SK-N-SH (cell line): ENCODE results near the gene ERC2. TPM values are rescaled to one million over a fixed set of nuclear protein-coding genes. Genes with fewer than 3 reads are reported as not detected.

ENCODE experiments used
- CTCF ChIA-PET: fragments of 300-600, 350-600 bp; formaldehyde crosslinking; extraction: SDS; loops from one replicate; lab custom pipeline; 2021; lab: Yijun Ruan, JAX
- POLR2A ChIA-PET: fragments of 350-600 bp; sonication (Branson Sonifier 250); formaldehyde crosslinking; extraction: SDS; loops from one replicate; lab custom pipeline; 2020; ENCODE audit warnings: antibody characterized with exemption, inconsistent platforms; lab: Yijun Ruan, JAX
- DNase-seq: peaks from one replicate; pipeline ENCODE4 v3.0.0; 2012
- H2AFZ ChIP-seq: fragments of 200-600 bp; sonication (generic); 2 replicates; pipeline ENCODE4 v1.8.1; 2016; ENCODE audit warnings: antibody characterized with exemption, mild to moderate bottlenecking, low read depth
- H3F3A ChIP-seq: fragments of 200-600 bp; sonication (generic); replicated peaks from 2 replicates; pipeline ENCODE3; 2016; ENCODE audit warnings: antibody characterized with exemption, mild to moderate bottlenecking; ENCODE audit not compliant: insufficient read depth
- H3K27ac ChIP-seq, 2 experiments: fragments of 200-500 bp in 1 of 2; fragments of 200-600 bp in 1 of 2; sonication (Bioruptor generic) in 1 of 2; sonication (generic), shearing (Covaris generic) in 1 of 2; 2 replicates each; pipeline versions ENCODE4 v1.5.1 to v1.6.1; 2014 to 2016; ENCODE audit warnings: low read depth in 2 of 2, inconsistent platforms in 1 of 2, low read length in 1 of 2, mild to moderate bottlenecking in 1 of 2, mixed read lengths in 1 of 2
- H3K27me3 ChIP-seq: fragments of 200-600 bp; sonication (generic), shearing (Covaris generic); 2 replicates; pipeline ENCODE4 v1.6.1; 2016; ENCODE audit warnings: mixed run types; ENCODE audit not compliant: insufficient read depth
- H3K36me3 ChIP-seq, 2 experiments: fragments of 200-500 bp in 1 of 2; fragments of 200-600 bp in 1 of 2; sonication (Bioruptor generic) in 1 of 2; sonication (generic) in 1 of 2; replicated peaks in 1 of 2; 2 replicates each; pipeline versions ENCODE3 to v1.5.1; 2014 to 2016; ENCODE audit warnings: low read length in 1 of 2, mild to moderate bottlenecking in 1 of 2; ENCODE audit not compliant: insufficient read depth in 2 of 2, control insufficient read depth in 1 of 2
- H3K4me1 ChIP-seq, 2 experiments: fragments of 200-500 bp in 1 of 2; fragments of 200-600 bp in 1 of 2; sonication (Bioruptor generic) in 1 of 2; sonication (generic), shearing (Covaris generic) in 1 of 2; 2 replicates each; pipeline versions ENCODE4 v1.5.1 to v1.6.1; 2014 to 2016; ENCODE audit warnings: low read depth in 1 of 2, low read length in 1 of 2, mixed run types in 1 of 2; ENCODE audit not compliant: insufficient read depth in 2 of 2, control insufficient read depth in 1 of 2
- H3K4me2 ChIP-seq: fragments of 200-600 bp; sonication (generic), shearing (Covaris generic); 2 replicates; pipeline ENCODE4 v1.6.1; 2017; ENCODE audit warnings: mixed run types
- H3K4me3 ChIP-seq, 2 experiments: fragments of 200-500 bp in 1 of 2; fragments of 200-600 bp in 1 of 2; sonication (Bioruptor generic) in 1 of 2; sonication (generic), shearing (Covaris generic) in 1 of 2; 2 replicates each; pipeline versions ENCODE4 v1.5.1 to v1.8.1; 2014 to 2016; ENCODE audit warnings: low read depth in 2 of 2, inconsistent platforms in 1 of 2, low read length in 1 of 2, mild to moderate bottlenecking in 1 of 2, mixed read lengths in 1 of 2, moderate library complexity in 1 of 2
- H3K79me2 ChIP-seq: fragments of 200-600 bp; sonication (generic); 2 replicates; pipeline ENCODE4 v1.8.1; 2017; ENCODE audit warnings: mild to moderate bottlenecking; ENCODE audit not compliant: insufficient read depth
- H3K9ac ChIP-seq: fragments of 200-600 bp; sonication (generic); 2 replicates; pipeline ENCODE4 v1.6.1; 2017; ENCODE audit warnings: mixed run types
- H3K9me2 ChIP-seq: fragments of 200-600 bp; sonication (generic); 2 replicates; pipeline ENCODE4 v1.6.1; 2017; ENCODE audit warnings: mixed run types
- H3K9me3 ChIP-seq: fragments of 200-600 bp; sonication (generic); 2 replicates; pipeline ENCODE4 v1.6.1; 2017; ENCODE audit warnings: mixed run types, mild to moderate bottlenecking, moderate library complexity
- H4K20me1 ChIP-seq: fragments of 200-600 bp; sonication (generic); 2 replicates; pipeline ENCODE4 v1.6.1; 2017; ENCODE audit warnings: mild to moderate bottlenecking, mixed run types; ENCODE audit not compliant: insufficient read depth
- EP300 ChIP-seq, 2 experiments: IDR thresholded peaks; 2 replicates each; pipeline versions ENCODE4 v1.4.0 to v1.6.1; 2012; ENCODE audit warnings: borderline replicate concordance in 1 of 2, low read depth in 1 of 2, low read length in 1 of 2
- EZH2phosphoT487 ChIP-seq: fragments of 200-600 bp; sonication (generic); IDR thresholded peaks from 2 replicates; pipeline ENCODE4 v1.6.1; 2017; ENCODE audit warnings: low read depth, mixed run types, mild to moderate bottlenecking, antibody characterized with exemption, moderate library complexity, borderline replicate concordance
- FOXJ3 ChIP-seq: sonication (generic); formaldehyde crosslinking; IDR thresholded peaks from 2 replicates; pipeline ENCODE4 v1.5.1; 2020; ENCODE audit warnings: mild to moderate bottlenecking, missing genetic modification reagents
- FOXM1 ChIP-seq: IDR thresholded peaks from 2 replicates; pipeline ENCODE4 v1.4.0; 2012; ENCODE audit warnings: low read depth, mild to moderate bottlenecking
- IRF3 ChIP-seq: fragments of 150-350 bp; IDR thresholded peaks from 2 replicates; pipeline ENCODE4 v1.6.1; 2016; ENCODE audit warnings: mild to moderate bottlenecking, low read depth, low read length
- MXI1 ChIP-seq: IDR thresholded peaks from 2 replicates; pipeline ENCODE4 v1.6.1; 2012; ENCODE audit warnings: mild to moderate bottlenecking, low read depth, low read length, improper control_type of control experiment
- PBX3 ChIP-seq: IDR thresholded peaks from 2 replicates; pipeline ENCODE4; 2012
- POLR2AphosphoS5 ChIP-seq: IDR thresholded peaks from 2 replicates; pipeline ENCODE4 v1.6.1; 2012; ENCODE audit warnings: low read depth, low read length
- RAD21 ChIP-seq: IDR thresholded peaks from 2 replicates; pipeline ENCODE4 v1.6.1; 2012; ENCODE audit warnings: mild to moderate bottlenecking, low read length
- RCOR1 ChIP-seq: fragments of 150-350 bp; IDR thresholded peaks from 2 replicates; pipeline ENCODE4 v1.6.1; 2017; ENCODE audit warnings: antibody characterized with exemption, low read length
- RFX5 ChIP-seq: IDR thresholded peaks from 2 replicates; pipeline ENCODE4 v1.6.1; 2012; ENCODE audit warnings: mild to moderate bottlenecking, improper control_type of control experiment, low read length
- RXRA ChIP-seq: IDR thresholded peaks from 2 replicates; pipeline ENCODE4 v1.4.0; 2012; ENCODE audit warnings: low read depth, mild to moderate bottlenecking, borderline replicate concordance
- SMC3 ChIP-seq: IDR thresholded peaks from 2 replicates; pipeline ENCODE4 v1.6.1; 2012; ENCODE audit warnings: low read depth, low read length, improper control_type of control experiment
- TAF1 ChIP-seq: IDR thresholded peaks from 2 replicates; pipeline ENCODE4 v1.6.1; 2012; ENCODE audit warnings: low read depth, mild to moderate bottlenecking, low read length, moderate library complexity, borderline replicate concordance
- TEAD4 ChIP-seq: IDR thresholded peaks from 2 replicates; pipeline ENCODE4 v1.4.0; 2012; ENCODE audit warnings: mild to moderate bottlenecking, borderline replicate concordance; ENCODE audit not compliant: insufficient read depth
- YY1 ChIP-seq: IDR thresholded peaks from 2 replicates; pipeline ENCODE4 v1.4.0; 2012; ENCODE audit warnings: low read depth, mild to moderate bottlenecking
- WGBS: methylation state at CpG from one replicate; pipeline ENCODE4 v1.1.6; 2017; ENCODE audit warnings: low lambda C conversion rate; 5-methylcytosine and 5-hydroxymethylcytosine counted together
- polyA plus RNA-seq, 3 experiments: library from polyadenylated mRNA; depleted of rRNA; stranded (reverse); fragments of >200 nt; gene quantifications; 2 replicates each; pipeline ENCODE4 v1.2.3, GENCODE V29; 2012
- TF ChIP-seq, protein P1 (sequence below): IDR thresholded peaks from 2 replicates; pipeline ENCODE4 v1.4.0; 2012; ENCODE audit warnings: low read depth
- TF ChIP-seq, protein P2 (sequence below): fragments of 200-600 bp; sonication (generic); IDR thresholded peaks from 2 replicates; pipeline ENCODE4 v1.6.1; 2017; ENCODE audit warnings: antibody characterized with exemption, mild to moderate bottlenecking, moderate library complexity
- TF ChIP-seq, protein P3 (sequence below): IDR thresholded peaks from 2 replicates; pipeline ENCODE4 v1.4.0; 2012; ENCODE audit warnings: low read depth, borderline replicate concordance

ERC2 gene
- polyA plus RNA-seq, 1 of the 3 experiments (the other 2 are of a cell fraction), result 1.6 TPM

GRCh38 chr3:55567121-55567520, 901.1 kb downstream of the ERC2 start:
- no peak for TF ChIP-seq FOXJ3 (CRISPR knock-in tag)
- no peak for TF ChIP-seq EZH2phosphoT487
- TF ChIP-seq RXRA, result no peak
- TF ChIP-seq SMC3, result no peak
- TF ChIP-seq YY1, result no peak
- no peak for TF ChIP-seq MXI1
- no peak for TF ChIP-seq PBX3
- TF ChIP-seq EP300 (IDR thresholded peaks at IDR 0.05; ENCODE audit: borderline replicate concordance in 1 of 2, low read depth in 1 of 2, low read length in 1 of 2), result no peak
- H3K9me3 ChIP-seq, result no peaks in the 10 kb centered on the region
- no peaks in the 10 kb centered on the region for H3K36me3 ChIP-seq
- no peaks in the 10 kb centered on the region for H3F3A ChIP-seq
- H3K9me2 ChIP-seq, result no peaks in the 10 kb centered on the region
- no peak overlapping the region for H3K27ac ChIP-seq
- H3K4me3 ChIP-seq, result no peak overlapping the region
- no peak overlapping the region for H3K9ac ChIP-seq
- no peak overlapping the region for H3K4me2 ChIP-seq
- no peak overlapping the region for H2AFZ ChIP-seq
- H3K27me3 ChIP-seq, result no peaks in the 10 kb centered on the region
- ChIA-PET CTCF (no interaction called here), POLR2A (no interaction called here)
- no peaks in the 10 kb centered on the region for H3K79me2 ChIP-seq
- WGBS, result 95% methylated on average over 1 of the region's 1 CpG
- H4K20me1 ChIP-seq, result no peaks in the 10 kb centered on the region
- no peaks in the 10 kb centered on the region; a peak in 1 of 4 replicates for H3K4me1 ChIP-seq
- DNase-seq, result no peak

DNA sequence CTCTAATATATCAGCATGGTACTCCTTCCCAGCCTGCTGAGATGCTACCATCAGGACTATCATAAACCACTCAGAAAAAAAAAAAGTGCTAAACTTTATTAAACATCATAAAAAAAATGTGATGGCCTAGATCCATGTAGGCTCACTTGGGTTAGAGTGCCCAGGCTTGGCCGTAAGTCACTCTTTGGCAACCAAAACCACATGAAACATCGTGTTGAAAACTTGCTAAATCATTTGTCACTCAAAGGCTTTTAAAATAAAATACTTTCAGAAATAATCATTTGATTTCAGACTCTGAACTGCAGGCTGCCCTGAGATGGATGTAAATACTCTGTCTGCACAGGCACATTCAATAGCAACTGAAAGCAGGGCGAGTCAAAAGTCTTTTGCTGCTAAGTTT, 902.7 kb downstream of the ERC2 start:
- no peaks in the 10 kb centered on the region for H4K20me1 ChIP-seq
- H3K36me3 ChIP-seq, result no peaks in the 10 kb centered on the region
- CTCF ChIA-PET, result no interaction called here
- DNase-seq, result no peak
- 71% methylated on average over 3 of the region's 3 CpGs for WGBS
- no peaks in the 10 kb centered on the region for H3K27me3 ChIP-seq
- no peaks in the 10 kb centered on the region; a peak in 1 of 4 replicates for H3K4me1 ChIP-seq
- no peak overlapping the region for H2AFZ ChIP-seq
- H3F3A ChIP-seq, result no peaks in the 10 kb centered on the region
- TF ChIP-seq YY1 (no peak), EZH2phosphoT487 (no peak), RAD21 (no peak), EP300 (IDR thresholded peaks at IDR 0.05; ENCODE audit: borderline replicate concordance in 1 of 2, low read depth in 1 of 2, low read length in 1 of 2) (no peak), MXI1 (no peak), RXRA (no peak), FOXM1 (no peak), RFX5 (no peak), SMC3 (no peak), RCOR1 (no peak), IRF3 (no peak), TAF1 (no peak), TEAD4 (no peak), POLR2AphosphoS5 (no peak)
- TF ChIP-seq, protein P1, sequence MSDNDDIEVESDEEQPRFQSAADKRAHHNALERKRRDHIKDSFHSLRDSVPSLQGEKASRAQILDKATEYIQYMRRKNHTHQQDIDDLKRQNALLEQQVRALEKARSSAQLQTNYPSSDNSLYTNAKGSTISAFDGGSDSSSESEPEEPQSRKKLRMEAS, result no peak
- TF ChIP-seq, protein P2, sequence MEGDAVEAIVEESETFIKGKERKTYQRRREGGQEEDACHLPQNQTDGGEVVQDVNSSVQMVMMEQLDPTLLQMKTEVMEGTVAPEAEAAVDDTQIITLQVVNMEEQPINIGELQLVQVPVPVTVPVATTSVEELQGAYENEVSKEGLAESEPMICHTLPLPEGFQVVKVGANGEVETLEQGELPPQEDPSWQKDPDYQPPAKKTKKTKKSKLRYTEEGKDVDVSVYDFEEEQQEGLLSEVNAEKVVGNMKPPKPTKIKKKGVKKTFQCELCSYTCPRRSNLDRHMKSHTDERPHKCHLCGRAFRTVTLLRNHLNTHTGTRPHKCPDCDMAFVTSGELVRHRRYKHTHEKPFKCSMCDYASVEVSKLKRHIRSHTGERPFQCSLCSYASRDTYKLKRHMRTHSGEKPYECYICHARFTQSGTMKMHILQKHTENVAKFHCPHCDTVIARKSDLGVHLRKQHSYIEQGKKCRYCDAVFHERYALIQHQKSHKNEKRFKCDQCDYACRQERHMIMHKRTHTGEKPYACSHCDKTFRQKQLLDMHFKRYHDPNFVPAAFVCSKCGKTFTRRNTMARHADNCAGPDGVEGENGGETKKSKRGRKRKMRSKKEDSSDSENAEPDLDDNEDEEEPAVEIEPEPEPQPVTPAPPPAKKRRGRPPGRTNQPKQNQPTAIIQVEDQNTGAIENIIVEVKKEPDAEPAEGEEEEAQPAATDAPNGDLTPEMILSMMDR, result no peak
- TF ChIP-seq, protein P3, sequence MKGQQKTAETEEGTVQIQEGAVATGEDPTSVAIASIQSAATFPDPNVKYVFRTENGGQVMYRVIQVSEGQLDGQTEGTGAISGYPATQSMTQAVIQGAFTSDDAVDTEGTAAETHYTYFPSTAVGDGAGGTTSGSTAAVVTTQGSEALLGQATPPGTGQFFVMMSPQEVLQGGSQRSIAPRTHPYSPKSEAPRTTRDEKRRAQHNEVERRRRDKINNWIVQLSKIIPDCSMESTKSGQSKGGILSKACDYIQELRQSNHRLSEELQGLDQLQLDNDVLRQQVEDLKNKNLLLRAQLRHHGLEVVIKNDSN, result no peak
- H3K79me2 ChIP-seq, result no peaks in the 10 kb centered on the region
- H3K27ac ChIP-seq, result no peak overlapping the region
- no peaks in the 10 kb centered on the region for H3K9me2 ChIP-seq
- H3K4me3 ChIP-seq, result no peak overlapping the region
- no peak overlapping the region for H3K9ac ChIP-seq
- no peak overlapping the region for H3K4me2 ChIP-seq
- POLR2A ChIA-PET, result no interaction called here
- no peaks in the 10 kb centered on the region for H3K9me3 ChIP-seq
